ENCODE measurements around the gene BRIP1.

BRIP1 gene

GRCh38 chr17:61716225-61716829 lies 147.0 kb downstream of the BRIP1 start:
- DNase-seq (ENCODE audit: low read depth) = no peak
- no peak for TF ChIP-seq CTCF (conservative IDR thresholded peaks at IDR 0.05; ENCODE audit: control insufficient read depth, insufficient read depth, low read depth, low read length)
- no peak overlapping the region for H3K4me3 ChIP-seq (ENCODE audit: control insufficient read depth, low read depth, low read length)

GRCh38 chr17:61715348-61715747 lies 148.0 kb downstream of the BRIP1 start:
- no peak for DNase-seq (ENCODE audit: low read depth)
- no peak overlapping the region for H3K4me3 ChIP-seq (ENCODE audit: control insufficient read depth, low read depth, low read length)
- TF ChIP-seq CTCF (conservative IDR thresholded peaks at IDR 0.05; ENCODE audit: control insufficient read depth, insufficient read depth, low read depth, low read length) = no peak

GRCh38 chr17:61714300-61714699 lies 149.0 kb downstream of the BRIP1 start:
- H3K4me3 ChIP-seq (ENCODE audit: control insufficient read depth, low read depth, low read length) = no peak overlapping the region
- TF ChIP-seq CTCF (conservative IDR thresholded peaks at IDR 0.05; ENCODE audit: control insufficient read depth, insufficient read depth, low read depth, low read length) = no peak
- no peak for DNase-seq (ENCODE audit: low read depth)

- H3K4me3 ChIP-seq (ENCODE audit: control insufficient read depth, low read depth, low read length) = no peak overlapping the region
- no peak for TF ChIP-seq CTCF (conservative IDR thresholded peaks at IDR 0.05; ENCODE audit: control insufficient read depth, insufficient read depth, low read depth, low read length)
- no peak for DNase-seq (ENCODE audit: low read depth)
Observed at GRCh38 chr17:61713035-61713434, 150.3 kb downstream of the BRIP1 start.

- DNase-seq (ENCODE audit: low read depth) = no peak
- TF ChIP-seq CTCF (conservative IDR thresholded peaks at IDR 0.05; ENCODE audit: control insufficient read depth, insufficient read depth, low read depth, low read length) = no peak
- H3K4me3 ChIP-seq (ENCODE audit: control insufficient read depth, low read depth, low read length) = no peak overlapping the region
Observed at GRCh38 chr17:61710546-61710945, 152.8 kb downstream of the BRIP1 start.

GRCh38 chr17:61709567-61709966 lies 153.8 kb downstream of the BRIP1 start:
- no peak overlapping the region for H3K4me3 ChIP-seq (ENCODE audit: control insufficient read depth, low read depth, low read length)
- TF ChIP-seq CTCF (conservative IDR thresholded peaks at IDR 0.05; ENCODE audit: control insufficient read depth, insufficient read depth, low read depth, low read length) = no peak
- no peak for DNase-seq (ENCODE audit: low read depth)

Measured in fibroblast of mammary gland (primary cell).